Stimulated activated CD8-positive, alpha-beta memory T cell treated with anti-CD3 and anti-CD28 coated beads, Interleukin-7, amount 100 ng/mL, for 4 hours (primary cell): ENCODE results near the gene TNS3.

Experiments used
- DNase-seq, 2 donors: peaks; one replicate each; pipeline ENCODE4 v3.0.0-alpha.2; 2020; ENCODE audit warnings: low read depth in 2 of 2

The TNS3 gene

DNA sequence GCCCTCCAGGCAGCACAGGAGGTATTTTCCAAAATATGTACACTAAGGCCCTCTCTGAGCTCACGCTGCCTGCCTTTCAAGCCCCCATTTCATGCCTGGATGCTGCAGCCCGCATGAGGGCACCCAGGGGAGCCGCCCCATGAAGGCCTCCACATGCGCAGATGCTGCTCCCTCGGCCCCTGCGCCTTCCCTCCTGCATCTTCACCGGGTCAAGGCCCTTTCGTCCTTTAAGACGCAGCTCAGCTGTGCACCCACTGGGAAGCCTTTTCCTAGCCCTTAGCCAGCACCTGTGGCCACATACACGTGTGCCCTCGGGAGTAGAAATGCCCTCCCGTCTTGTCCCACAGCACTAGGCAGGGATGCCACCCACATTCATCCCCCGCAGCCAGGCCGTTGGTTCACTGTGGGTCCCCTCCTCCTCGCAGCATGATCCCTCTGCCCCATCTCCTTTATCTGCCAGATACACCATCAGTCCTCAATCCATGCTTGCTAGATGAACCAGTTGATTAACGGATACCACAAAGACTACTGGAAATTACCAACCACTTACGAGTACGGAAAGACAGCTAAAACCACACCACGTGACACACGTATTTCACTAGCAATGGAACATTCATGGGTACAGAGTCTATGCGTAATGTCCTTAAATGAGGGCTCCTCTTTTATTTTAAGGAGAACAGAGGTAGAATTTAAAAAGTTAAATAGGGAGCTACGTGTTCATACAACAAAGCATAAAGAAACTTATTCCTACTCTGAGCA is 278.0 kb downstream of the TNS3 start:
- DNase-seq, result no peak

DNA sequence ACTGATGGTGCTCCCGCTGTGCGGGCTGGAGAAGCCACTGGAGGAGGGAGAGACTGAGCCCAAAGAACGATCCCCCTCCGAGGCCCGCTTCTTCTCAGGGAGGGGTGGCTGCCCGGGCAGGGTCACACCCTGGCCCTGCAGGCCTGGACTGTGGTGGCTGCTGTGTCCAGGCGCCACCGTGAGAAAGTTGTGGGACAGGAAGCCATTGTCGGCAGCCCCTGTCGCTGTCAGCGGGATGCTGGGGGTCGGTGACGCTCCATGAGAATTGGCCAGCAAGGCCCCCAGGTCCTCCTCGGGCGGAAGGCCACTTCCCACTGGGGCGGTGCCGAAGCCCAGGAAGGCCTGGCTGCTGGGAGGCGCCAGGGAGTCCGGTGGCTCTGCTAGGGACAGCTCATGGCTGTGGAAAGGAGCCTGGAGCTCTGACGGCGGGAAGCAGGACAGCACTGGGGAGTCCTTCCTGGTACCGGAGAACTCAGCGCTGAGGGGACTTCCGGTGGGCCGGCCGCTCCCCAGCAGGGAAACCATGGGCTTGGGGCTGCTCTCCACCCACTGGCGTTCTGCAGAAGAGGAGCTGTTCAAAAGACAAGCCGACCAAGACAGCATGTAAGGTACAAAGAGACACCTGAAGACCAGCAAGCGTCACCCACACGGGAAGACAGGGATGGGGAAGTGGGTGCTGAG is 278.8 kb downstream of the TNS3 start:
- DNase-seq, result no peak

- DNase-seq, result no peak
Observed at GRCh38 chr7:47302560-47302959, 279.4 kb downstream of the TNS3 start.

- no peak for DNase-seq
Observed at GRCh38 chr7:47301657-47302295, 280.1 kb downstream of the TNS3 start.

- DNase-seq, result no peak
Observed at GRCh38 chr7:47301105-47301477, 280.8 kb downstream of the TNS3 start.

DNA sequence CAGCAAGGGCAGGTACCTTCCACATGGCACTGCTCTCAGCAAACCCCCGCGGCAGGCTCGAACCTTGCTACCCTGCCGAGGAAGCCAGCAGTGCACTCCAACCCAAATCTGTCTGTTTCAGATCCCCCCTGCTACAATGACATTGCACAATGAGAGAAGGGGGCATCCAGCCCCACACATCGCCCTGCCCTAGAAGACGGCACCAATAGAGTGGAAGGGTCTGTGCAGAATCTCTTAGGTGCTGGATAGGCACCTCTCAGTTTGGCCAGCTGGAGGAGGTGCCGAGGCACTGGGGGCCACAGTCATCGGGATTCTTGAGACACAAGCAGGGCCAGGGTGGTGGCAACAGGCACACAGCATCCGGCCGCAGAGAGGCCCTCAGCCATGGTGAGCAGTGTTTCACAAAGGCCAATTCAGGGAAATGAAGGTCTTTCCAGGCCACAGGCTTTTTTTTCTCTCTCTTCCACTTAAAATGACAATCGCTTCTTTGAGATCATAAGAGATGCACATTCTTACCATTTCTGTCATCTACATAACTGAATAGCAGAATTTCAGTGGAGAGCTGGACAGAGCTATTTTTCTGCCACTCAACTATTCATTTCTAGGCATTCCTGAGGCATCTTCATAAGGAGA is 281.3 kb downstream of the TNS3 start:
- no peak for DNase-seq

GRCh38 chr7:47299496-47299895 is 282.4 kb downstream of the TNS3 start:
- no peak for DNase-seq

GRCh38 chr7:47298636-47299035 is 283.3 kb downstream of the TNS3 start:
- DNase-seq, result no peak

DNA sequence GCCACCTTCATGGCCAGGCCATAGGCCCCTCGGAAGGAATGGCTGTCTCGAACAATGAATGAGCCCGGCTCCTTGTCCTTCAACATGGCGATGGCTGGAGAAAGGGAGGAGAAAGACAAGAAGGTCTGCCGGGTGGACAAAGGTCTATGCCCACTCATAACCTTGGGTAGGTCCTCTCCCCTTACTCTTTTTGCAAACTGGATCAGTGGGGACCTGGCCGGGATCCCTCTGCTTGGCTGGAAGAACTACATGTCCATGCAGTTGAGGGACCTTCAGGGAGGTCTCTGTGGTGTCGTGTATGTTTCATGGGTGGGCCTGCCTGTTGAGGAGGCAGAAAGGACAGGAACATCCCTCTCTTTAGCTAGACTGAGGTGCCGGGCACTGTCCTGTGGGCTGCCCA is 284.8 kb downstream of the TNS3 start:
- DNase-seq, result no peak

DNA sequence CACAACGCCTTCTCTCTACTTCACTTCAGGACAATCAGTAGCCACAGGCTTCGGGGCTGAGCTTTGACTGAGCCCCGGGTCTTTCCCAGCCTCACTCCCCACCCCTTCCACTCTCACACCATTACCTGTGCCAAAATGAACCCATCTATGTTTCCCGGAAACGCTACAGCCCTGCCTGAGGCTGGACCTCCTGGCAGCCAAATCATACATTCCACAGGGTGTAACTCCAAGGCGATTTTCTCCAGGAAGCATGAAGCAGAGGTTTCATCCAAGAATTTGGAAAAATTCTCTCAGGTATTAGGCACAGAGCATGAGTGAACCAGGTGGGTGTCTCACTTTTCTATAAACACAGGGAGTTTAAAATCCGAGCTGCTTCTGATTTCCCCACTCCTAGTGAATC is 286.3 kb downstream of the TNS3 start:
- DNase-seq, result no peak

- DNase-seq, result no peak
Observed at GRCh38 chr7:47294556-47295222, 287.2 kb downstream of the TNS3 start.

DNA sequence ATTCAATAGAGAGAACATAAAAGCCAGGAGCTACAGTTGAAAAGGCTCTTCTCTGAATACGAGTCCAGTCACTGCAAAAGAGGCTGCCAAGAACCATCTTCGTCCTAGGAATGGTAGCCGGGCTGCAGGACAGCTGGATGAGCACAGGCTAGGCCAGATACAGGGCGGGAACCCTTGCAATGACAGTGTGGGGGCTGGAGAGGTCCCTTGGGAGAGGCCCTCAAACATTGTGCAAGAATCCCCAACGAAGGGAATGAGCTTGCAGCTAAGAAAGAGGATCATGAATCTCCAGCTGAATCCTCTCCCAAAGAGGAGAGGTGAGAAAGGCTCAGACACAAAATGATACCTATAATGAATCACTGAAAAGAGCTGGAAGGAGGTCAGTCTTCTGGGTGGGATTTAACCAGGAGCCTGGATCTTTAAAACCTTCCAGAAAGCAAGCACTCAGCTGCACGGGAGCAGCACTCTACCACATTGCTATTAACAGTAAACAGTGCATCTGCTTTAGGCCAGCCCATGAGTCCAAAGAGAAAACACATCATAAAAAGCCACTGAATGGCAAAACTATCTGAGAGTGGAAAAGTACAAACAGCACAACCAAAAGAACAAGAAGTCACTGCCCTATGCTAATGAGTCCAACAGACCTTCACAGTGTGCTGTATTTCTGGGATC is 287.9 kb downstream of the TNS3 start:
- DNase-seq, result no peak

GRCh38 chr7:47292832-47293309 is 289.0 kb downstream of the TNS3 start:
- DNase-seq, result no peak

DNA sequence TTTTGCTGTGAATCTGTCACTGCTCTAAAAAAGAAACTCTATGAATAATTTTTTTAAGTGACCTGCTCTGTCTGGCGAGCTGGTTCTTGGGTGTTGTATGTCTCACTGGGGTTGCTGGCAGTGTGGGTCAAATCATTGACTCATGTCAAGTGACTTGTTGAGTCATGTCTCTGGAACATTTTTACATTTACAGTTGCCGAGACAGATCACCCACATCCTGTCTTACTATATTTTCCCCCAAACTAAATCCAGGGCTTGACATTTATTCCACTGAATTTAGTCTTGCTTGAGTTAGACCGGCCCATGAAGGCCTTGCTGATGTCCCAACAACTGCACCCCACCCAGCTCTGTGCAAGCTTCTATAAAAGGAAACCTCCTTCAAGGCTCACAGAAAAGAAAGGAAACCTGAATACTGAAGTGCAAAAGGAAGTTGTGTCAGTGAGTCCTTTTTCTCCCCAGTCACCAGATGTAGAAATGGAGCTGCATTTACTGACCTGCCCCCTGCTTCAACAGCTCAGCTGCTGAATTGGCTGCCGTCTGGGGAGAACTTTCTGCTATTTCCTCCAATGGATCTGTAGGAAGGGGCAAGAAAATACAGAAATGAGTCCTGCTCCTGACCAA is 290.3 kb downstream of the TNS3 start:
- no peak for DNase-seq

DNA sequence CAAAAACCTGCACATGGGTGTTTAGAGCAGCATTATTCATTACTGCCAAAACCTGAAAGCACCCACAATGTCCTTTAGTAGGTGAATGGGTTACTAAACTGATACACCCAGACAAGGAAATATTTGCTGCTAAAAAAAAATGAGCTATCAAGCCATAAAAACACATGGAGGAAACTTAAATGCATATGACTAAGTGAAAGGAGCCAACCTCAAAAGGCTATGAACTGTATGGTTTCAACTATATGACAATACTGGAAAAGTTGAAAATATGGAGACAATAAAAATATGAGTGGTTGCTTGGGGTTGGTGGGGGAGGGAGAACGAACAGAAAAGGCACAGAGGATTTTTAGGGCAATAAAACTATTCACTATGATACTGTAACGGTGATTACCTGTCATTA is 291.0 kb downstream of the TNS3 start:
- no peak for DNase-seq

DNA sequence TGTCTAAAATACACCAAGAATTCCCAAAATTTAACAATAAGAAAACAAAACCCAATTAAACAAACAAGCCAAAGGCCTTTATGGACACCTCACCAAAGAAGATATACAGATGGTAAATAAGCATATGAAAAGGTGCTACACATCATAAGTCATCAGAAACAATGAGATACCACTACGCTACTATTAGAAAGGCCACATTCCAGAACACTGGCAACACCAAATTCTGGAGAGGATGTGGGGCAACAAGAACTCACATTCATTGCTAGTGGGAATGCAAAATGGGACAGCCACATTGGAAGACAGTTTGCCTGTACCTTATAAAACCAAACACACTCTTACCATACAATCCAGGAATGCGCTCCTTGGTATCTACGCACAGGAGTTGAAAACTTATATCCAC is 291.4 kb downstream of the TNS3 start:
- DNase-seq, result no peak

- DNase-seq, result no peak
Observed at GRCh38 chr7:47288060-47288459, 293.9 kb downstream of the TNS3 start.

GRCh38 chr7:47285860-47286491 is 295.9 kb downstream of the TNS3 start:
- DNase-seq, result no peak

DNA sequence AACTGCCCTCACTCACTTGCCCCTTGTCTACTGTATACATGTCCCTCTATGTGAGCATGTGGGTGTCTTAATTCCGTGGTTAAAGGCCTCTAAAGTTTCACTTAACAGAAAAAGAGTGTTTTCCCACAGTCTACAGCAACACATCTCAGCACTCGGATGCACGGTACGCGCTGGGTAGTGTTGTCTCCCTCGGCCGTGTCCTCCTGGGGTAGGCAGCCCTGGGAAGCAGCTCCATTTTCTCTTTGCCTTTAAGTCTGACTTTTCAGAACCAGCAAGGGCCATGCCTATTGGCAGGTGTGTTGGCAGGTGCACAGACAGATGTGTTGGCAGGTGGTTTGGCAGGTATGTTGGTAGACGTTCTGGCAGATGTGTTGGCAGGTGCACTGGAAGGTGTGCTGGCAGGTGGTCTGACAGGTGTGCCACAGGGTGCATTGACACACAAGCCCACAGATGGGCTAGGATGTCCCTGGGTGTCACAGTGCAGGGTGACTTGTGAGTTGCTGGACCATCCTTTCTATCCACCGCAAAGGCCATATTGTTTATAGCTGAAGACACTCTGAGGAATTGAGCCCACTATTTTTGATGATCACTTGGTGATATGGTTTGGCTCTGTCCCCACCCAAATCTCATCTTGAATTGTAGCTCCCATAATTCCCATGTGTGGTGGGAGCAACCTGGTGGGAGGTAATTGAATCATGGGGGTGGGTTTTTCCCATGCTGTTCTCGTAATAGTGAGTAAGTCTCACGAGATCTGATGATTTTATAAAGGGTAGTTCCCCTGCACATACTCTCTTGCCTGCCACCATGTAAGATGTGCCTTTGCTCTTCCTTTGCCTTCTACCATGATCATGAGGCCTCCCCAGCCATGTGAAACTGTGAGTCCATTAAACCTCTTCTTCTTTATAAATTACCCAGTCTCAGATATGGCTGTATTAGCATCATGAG is 296.9 kb downstream of the TNS3 start:
- DNase-seq, result no peak
